ENCODE data around the gene ASNSD1.

- TF ChIP-seq CTCF (IDR thresholded peaks at IDR 0.05) (no peak), EP300 (IDR thresholded peaks at IDR 0.05) (no peak), POLR2AphosphoS5 (IDR thresholded peaks at IDR 0.05) (no peak)
These were observed 23.6 kb downstream of the ASNSD1 start for GRCh38 chr2:189684811-189685210.

Measured in sigmoid colon (tissue), 4 donors.